Measurements from ENCODE around the gene FLT4.

The FLT4 gene

DNA sequence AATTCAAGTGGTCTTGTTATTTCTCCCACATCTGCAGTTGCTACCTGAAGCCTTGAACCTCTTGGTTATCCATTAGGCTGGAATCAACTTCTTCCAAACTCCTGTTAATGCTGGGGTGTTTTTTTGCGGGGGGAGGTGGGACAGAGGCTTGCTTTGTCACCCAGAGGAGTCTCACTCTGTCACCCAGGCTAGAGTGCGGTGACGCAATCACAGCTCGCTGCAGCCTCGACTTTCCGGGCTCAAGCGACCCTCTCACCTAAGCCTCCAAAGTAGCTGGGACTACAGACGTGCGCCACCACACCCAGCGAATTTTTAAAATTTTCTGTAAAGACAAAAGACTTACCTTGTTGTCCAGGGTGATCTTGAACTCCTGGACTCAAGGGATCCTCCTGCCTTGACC, 62.5 kb downstream of the FLT4 start:
- FAIRE-seq = no peak

DNA sequence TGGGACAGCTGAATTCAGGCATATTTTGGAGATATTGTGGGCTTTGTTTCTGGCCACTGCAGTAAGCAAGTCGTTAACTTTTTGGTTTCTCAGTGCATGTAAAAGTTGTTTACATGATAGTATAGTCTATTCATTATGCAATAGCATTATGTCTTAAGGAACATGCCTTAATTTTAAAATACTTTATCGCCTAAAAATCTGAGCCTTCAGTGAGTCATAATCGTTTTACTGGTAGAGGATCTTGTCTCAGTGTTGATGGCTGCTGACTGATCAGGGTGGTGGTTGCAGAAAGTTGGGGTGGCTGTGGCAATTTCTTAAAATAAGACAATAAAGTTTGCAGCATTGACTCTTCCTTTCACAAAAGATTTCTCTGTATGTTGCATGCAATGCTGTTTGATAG, 63.2 kb downstream of the FLT4 start:
- no peak for FAIRE-seq

DNA sequence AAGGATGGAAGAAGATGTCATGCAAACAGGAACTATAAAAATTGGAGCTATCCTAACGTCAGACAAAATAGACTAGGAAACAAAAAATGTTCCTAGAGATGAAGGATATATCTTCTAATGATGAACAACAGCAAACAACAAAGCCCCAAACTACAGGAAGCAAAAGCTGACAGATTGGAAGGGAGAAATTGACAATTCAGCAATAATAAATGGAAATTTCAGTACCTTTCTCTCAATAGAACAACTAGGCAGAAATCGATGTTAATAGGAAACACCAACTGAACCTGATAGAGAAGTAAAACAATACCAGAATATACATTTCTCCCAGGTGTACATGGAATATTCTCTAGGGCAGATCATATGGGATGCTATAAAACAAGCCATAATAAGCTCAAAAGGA, 65.7 kb downstream of the FLT4 start:
- FAIRE-seq = no peak

DNA sequence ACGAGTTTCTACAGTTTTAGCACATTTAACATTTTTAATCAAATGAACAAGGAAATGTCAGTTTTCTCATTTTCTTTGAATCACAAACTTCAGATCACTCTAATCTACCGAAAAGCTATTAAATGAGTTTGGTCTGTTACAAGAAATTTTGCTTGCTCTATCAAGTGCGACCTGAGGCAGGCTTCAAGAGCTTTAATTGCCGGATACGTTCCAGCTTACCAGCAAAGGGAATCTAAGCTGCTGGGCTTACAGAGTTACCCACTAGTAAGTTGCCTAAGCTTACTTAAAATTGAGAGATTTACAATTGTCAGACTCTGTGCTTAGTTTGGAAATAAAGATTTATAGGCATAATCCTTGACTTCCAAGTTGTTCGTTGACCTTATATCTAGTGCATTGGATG, 68.7 kb downstream of the FLT4 start:
- no peak for FAIRE-seq

DNA sequence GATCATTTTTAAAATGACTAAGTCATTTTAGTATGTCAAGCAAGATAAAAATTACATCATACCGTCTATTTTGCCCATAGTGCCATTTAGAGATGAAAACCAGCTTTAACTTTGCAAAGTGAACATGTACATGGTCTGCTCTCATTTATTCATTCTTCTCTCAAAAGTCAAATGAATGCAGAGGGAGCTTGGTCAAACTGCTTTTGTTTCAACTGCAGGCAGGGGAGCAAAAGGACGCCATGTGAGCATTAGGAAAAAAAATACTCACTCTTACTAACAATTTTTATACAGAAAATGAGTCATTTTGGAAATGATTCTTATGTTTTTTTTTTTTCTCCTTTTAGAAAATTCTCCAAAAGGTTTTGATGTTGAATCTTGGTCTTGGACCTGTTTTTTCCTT, 73.8 kb downstream of the FLT4 start:
- FAIRE-seq = no peak

DNA sequence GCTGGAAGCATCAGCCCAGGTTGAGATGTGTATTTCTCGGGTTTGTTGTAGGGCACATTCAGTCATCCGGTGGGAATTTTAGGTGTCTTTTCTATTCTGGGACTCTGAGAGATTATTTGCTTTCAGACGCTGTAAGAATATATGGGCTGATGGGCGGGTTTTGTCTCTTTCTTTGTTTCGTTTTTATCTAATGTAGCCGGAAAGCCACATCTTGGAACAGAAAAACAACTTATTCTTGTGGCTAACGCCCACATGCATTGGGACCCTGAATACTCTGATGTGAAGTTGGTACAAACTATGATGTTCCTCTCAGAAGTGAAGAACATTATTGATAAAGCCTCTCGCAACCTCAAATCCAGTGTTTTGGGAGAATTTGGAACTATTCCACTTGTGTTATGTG, 80.5 kb downstream of the FLT4 start:
- FAIRE-seq = no peak

DNA sequence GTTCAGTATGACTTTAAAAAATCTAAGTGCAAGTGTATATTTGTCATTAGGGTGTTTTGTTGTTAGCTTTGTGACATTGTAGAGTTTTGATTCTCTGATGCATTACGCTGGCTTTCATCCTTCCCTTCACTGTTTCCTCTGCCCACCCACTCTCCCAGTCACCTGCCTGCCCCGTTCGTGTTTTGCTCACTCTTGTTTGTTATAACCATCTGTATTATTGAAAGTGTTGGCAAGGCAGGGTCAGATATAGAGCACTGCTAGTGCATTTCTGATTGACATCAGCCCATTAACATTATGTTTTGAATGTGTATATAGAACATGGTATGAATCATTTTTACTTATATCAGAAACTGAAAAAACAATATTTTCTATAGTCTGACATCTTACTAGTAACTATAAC, 85.4 kb downstream of the FLT4 start:
- FAIRE-seq = no peak

DNA sequence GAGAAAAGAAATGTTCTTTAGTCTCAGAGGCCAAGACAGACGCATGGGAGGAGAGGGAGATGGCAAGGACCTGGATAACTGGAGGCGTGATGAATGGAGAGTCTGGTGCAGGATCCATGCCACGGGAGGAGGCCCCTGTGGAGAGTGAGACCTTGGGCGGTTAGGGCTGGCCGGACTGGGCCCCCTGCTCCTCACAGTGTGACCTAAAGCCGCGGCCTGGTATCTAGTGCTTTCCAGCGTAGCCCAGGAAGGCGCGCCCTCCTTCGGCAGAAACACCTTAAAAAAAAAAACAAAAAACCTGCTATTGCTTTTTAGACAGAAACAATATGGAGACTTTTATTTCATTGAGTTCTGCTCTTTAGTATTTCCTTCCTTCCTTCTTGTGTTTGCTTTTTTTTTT, 91.2 kb downstream of the FLT4 start:
- FAIRE-seq = no peak

DNA sequence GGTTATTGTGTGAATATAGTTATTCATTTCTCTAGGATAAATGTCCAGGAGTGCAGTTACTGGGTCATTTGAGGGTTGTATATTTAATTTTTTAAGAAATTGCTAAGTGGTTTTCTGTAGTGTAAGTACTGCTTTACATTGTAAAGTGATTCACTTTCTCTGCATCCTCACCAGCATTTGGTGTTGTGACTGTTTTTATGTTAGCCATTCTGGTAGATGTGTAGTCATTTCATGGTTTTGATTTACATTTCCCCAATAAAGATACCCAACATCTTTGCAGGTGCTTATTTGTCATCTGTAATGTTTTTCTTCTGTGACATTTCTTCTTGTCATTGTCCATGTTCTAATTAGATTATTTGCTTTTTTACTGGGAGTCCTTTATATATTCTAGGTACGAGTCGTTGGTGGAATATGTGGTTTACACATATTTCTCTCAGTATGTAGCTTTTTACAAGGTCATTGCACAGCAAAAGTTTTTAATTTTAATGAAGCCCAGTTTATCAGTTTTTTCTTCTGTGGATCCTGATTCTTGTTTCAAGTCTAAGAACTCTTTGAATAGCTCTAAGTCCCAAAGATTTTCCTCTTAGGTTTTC, 92.1 kb downstream of the FLT4 start:
- FAIRE-seq = no peak

DNA sequence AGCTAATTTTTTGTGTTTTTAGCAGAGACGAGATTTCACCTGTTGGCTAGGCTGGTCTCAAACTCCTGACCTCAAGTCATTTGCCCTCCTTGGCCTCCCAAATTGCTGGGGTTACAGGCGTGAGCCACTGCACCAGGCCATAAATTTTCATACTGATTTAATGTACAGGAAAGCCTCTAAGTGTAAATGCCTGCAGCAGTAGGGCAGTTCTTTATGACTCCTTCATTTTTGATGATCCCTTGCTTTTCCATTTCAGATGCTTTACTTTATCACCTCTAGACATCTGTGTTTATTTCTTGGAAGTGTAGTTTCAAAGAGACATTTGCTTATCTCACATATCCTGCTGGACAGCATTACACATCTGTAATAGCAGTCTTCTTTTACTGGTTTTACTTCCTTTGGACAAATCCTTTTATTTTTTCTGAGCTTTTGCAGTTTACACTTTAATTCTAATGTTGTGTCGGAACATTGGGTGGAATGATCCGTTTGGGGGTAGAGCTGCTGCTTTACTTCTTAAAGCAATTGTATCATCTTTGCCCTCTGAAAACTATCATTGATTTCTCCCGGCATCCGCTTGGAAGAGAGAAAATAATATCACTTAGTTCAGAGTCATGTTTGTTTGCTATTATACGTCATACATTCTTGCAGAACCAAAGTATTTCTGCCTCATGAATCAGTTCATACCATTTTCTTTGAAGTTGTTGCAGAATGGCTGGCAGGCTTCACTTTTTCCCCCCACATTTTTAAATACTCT, 94.1 kb downstream of the FLT4 start:
- FAIRE-seq = no peak

DNA sequence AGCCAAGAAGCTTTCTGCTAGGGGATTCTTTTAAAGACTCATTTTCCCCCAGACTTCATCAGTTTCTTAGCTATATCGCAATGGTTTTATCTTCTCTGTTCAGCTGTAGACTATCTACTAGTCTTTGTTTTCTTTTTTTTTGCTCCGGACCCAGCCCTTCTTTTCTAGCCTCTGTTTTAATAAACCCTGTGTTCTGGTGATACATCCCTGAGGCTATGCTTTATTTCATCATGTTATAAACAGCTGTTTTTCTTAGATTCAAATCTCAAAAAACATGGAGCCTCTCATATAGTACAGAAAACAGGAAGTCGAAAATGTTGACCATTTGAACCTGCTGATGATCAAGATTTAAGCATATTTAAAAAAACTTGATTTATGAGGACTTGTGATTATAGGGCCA, 95.9 kb downstream of the FLT4 start:
- no peak for FAIRE-seq
